Measurements from ENCODE around the gene CHKB.

The CHKB gene

DNA sequence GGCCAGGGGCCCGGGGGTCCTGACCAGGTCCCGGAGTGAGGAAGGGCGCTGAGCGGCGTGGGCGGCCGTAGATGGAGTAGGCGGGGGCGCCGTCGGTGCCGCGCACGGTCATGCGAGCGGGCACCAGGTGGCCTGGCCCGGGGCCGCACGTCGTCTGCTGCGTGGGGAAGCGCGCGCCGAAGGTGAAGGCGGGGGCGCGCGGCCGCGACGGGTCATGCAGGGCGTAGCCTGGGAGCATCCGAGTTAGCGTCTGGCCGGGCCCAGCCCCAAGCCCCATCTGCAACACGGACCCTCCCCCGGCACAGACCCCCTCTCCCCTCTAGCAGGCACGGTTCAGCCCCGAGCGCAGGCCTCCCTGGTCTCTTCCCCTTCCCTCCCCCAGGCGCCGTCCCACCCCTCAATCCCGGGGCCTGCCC, 51.1 kb downstream of the CHKB start:
- DNase-seq (ENCODE audit: low spot score): no peak

DNA sequence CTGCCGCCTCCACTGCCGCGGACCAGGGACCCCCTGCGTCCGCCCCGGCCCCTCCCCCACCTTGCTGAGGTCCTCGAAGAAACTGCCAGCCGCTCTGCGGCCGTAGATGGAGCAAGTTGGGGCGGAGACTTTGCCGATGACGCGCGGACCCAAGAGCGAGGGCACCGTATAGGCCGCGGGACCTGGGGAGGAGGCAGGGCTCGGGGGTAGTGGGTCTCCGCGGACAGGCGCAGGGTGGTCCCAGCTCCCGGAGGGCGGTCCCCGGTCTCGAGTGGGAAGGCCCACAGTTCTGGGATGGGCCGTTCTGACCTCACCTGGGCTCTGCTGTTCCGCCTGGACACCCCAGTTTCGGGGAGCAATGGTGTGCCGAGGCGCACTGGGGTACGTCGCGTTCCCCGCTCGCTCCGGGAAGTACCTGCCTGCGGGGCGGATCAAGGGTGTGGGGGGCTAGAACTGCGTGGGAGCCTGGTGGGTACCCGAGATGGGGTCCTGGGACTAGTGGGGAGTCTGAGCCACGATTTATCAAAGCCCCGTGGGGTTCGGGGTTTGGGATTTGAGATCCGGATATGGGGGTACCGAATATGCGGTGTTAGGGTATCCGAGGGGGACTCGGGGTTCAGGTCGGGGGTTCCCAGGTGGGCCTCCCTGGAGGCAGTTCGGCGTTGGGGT, 51.6 kb downstream of the CHKB start:
- no peak for DNase-seq (ENCODE audit: low spot score)

DNA sequence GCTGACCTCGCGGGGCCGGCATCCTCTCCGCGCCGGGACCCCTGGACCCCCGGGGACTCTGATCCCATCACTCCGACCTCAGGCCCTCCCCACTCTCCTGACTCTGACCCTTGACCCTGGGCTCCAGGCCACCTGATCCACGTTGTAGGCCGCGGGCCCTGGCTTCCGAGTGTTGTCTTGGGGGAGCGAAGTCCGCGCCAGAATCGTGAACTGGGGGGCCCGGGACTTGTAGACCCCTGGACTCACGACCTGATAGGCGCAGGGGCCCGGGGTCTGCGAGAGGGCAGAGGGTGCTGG, 52.1 kb downstream of the CHKB start:
- DNase-seq (ENCODE audit: low spot score): no peak

DNA sequence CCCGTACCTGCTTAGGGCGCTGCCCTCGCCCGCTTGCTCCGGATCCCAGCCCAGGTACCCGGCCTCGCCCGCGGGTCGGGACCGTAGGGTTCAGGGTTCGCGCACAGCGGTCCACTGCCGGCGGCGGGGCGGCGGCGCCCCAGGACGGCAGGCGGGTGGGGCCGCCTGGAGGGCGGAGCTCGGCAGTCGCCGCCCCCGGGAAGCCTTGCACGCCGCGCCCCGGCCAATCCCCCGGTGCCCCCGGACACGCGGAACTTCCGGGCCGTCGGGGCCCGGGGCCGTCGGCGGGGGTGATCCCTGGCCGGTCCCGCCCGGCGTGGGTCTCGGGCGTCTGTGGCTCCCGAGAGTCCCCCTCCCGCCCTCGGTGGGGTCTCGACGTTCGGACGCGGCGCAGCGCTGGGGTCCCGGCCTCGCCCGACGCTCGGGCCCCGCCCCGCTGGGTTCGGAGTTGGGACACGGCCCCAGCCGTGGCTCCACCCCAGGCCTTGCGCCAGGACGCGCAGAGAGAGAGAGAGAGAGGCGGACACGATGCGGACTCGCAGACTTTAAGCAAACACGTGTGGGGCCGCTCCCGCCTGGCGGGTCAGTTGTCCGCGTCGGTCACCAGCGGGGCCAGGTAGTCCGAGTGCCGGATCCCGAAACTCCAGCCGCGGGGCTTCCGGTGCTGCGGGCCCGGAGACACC, 52.6 kb downstream of the CHKB start, which contains the start of gene TYMP:
TYMP (minus strand) TSS at position 116 of the 683 bp plus-strand sequence. CDS start 303 bp downstream, outside the sequence.
- no peak for DNase-seq (ENCODE audit: low spot score)

DNA sequence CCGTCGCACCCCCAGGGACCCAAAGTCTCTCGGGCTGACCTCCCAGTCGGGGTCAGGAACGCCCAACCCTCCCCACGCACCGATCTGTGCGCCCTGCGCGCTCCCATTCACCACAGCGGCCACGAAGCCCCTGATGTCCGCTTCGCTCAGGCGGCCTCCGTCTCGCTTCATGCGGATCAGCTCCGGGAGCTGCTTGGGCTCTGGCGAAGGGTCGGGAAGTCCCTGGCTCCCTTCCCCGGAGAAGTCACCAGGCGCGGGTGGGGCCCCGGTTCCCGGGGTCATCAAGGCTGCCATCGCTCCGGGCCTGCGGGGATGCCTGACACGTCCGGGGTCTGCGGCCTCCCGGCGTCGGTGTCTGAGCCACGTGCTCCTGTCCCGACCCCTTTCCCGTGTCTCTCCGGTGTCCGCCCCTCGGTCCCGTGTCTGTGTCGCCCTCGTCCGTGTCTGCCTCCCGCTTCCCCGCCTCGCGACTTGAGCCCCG, 53.2 kb downstream of the CHKB start:
- DNase-seq (ENCODE audit: low spot score): no peak

All from Ammon's horn (tissue), 1 donor.